ENCODE measurements around the gene SPARC.

GRCh38 chr5:151661968-151662732 is 24.6 kb downstream of the SPARC start:
- TF ChIP-seq CTCF (IDR thresholded peaks at IDR 0.05), result no peak
- no peak for TF ChIP-seq POLR2AphosphoS5 (IDR thresholded peaks at IDR 0.05)
- no peak for TF ChIP-seq POLR2A (IDR thresholded peaks at IDR 0.05)
- no peak for TF ChIP-seq EP300 (IDR thresholded peaks at IDR 0.05)
